Caco-2 (cell line): Measurements from ENCODE around the gene FUT8. TPM values are rescaled to one million over a fixed set of nuclear protein-coding genes. Genes with fewer than 3 reads are reported as not detected.

Source experiments
- BruUV-seq: library from RNA; stranded (reverse); fragments of 400-500 nt; replicated peaks from 2 replicates; lab custom pipeline; 2021; lab: Mats Ljungman, UMichigan
- CTCF ChIA-PET: fragments of 300-600 bp; sonication (Branson Sonifier 250); formaldehyde crosslinking; loops from one replicate; lab custom pipeline; 2022; ENCODE audit warnings: antibody characterized with exemption; lab: Charles Lee
- POLR2A ChIA-PET: fragments of 300-600 bp; sonication (Branson Sonifier 250); formaldehyde crosslinking; loops from one replicate; lab custom pipeline; 2022; ENCODE audit warnings: antibody characterized with exemption; lab: Charles Lee
- DNase-seq, 2 experiments: peaks; one replicate each; pipeline versions ENCODE4 v3.0.0 to v3.0.0-alpha.2; 2020 to 2022
- H3K27me3 ChIP-seq: replicated peaks from 2 replicates; pipeline ENCODE4 v1.6.0; 2011; ENCODE audit warnings: low read length; ENCODE audit not compliant: control insufficient read depth, insufficient read depth
- H3K36me3 ChIP-seq: 2 replicates; pipeline ENCODE4 v1.5.1; 2011; ENCODE audit warnings: low read length; ENCODE audit not compliant: control insufficient read depth, insufficient read depth
- H3K4me1 ChIP-seq: fragments of 250-450 bp; sonication (Bioruptor Pico); 2 replicates; pipeline ENCODE4 v1.5.1; 2020; ENCODE audit warnings: mild to moderate bottlenecking
- H3K4me3 ChIP-seq: 2 replicates; pipeline ENCODE4 v1.5.1; 2011; ENCODE audit warnings: low read depth, mild to moderate bottlenecking, control low read depth, low read length
- H3K9me3 ChIP-seq: fragments of 250-450 bp; sonication (Bioruptor Pico); 2 replicates; pipeline ENCODE4 v1.5.1; 2020; ENCODE audit warnings: mild to moderate bottlenecking, moderate library complexity
- H3K27ac Mint-ChIP-seq: one replicate; pipeline ENCODE4 v1.8.0; 2022; ENCODE audit warnings: mixed read lengths; ENCODE audit not compliant: unreplicated experiment
- H3K27me3 Mint-ChIP-seq: one replicate; pipeline ENCODE4 v1.8.0; 2022; ENCODE audit warnings: mixed read lengths; ENCODE audit not compliant: insufficient read depth, unreplicated experiment
- H3K36me3 Mint-ChIP-seq: one replicate; pipeline ENCODE4 v1.8.0; 2022; ENCODE audit warnings: mild to moderate bottlenecking, mixed read lengths; ENCODE audit not compliant: insufficient read depth, unreplicated experiment
- H3K4me1 Mint-ChIP-seq: one replicate; pipeline ENCODE4 v1.8.0; 2022; ENCODE audit warnings: low read depth, mixed read lengths; ENCODE audit not compliant: unreplicated experiment
- H3K4me3 Mint-ChIP-seq: one replicate; pipeline ENCODE4 v1.8.0; 2022; ENCODE audit warnings: mild to moderate bottlenecking, moderate library complexity, mixed read lengths; ENCODE audit not compliant: unreplicated experiment
- H3K9me3 Mint-ChIP-seq: one replicate; pipeline ENCODE4 v1.8.0; 2022; ENCODE audit warnings: mixed read lengths; ENCODE audit not compliant: unreplicated experiment
- CTCF ChIP-seq, 2 experiments: fragments of 200-600 bp in 1 of 2; IDR thresholded peaks; 1 replicate in 1 of 2; 2 replicates in 1 of 2; pipeline versions ENCODE4 v1.5.1 to v1.8.0; 2011 to 2022; ENCODE audit warnings: antibody characterized with exemption in 1 of 2, control low read depth in 1 of 2, inconsistent platforms in 1 of 2, low read depth in 1 of 2, low read length in 1 of 2, mild to moderate bottlenecking in 1 of 2, moderate library complexity in 1 of 2; ENCODE audit not compliant: insufficient read depth in 1 of 2, severe bottlenecking in 1 of 2, unreplicated experiment in 1 of 2
- intact Hi-C: fragments of 100-400 bp; cut with micrococcal nuclease; formaldehyde crosslinking; loops from one replicate; pipeline ENCODE4 v1.10.0; 2022; ENCODE audit not compliant: unreplicated experiment
- total RNA-seq: library from RNA; stranded (reverse); gene quantifications from 2 replicates; pipeline ENCODE4 v1.2.3, GENCODE V29; 2022

FUT8 gene
- total RNA-seq, 1 experiment from 2014 or later: 67.1 TPM

DNA sequence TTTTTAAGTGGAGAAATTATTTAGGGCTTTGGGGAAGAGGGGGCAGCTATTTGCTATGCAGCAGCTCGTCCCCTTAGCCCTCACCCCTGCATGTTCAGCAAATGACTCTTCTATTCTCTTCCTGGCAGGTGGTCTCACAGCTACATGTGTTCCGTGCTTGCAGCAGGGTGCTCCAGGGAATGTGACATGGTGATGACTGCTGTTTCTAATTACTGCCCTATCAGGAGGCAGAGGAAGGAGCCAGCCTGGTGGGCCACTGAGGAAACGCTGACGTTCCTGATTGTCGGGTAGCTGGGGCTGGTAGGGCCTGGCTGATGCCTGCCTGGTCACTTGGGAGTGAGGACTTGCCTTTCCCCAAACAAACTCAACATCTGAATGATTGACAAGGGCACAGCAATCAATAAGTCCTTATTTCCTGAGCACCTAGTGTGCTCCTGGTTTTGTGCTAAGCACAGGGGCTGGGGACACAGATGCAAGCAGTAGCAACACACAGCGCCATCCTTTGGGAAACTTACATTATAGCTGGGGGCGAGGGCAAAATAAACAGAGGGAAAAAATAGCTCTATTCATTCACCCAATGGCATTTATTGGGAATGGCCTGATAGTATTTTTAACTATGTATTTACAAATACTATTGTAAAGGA, 377.8 kb downstream of the FUT8 start:
- ChIA-PET POLR2A (no interaction called here), CTCF (interaction anchor here (0.9 kb wide), 1 partner anchor 34 kb away, joined by 5 read pairs; no protein-coding TSS in a partner anchor)
- intact Hi-C loops: no loop called here
- H3K9me3 Mint-ChIP-seq: no peaks in the 10 kb centered on the region
- H3K4me3 Mint-ChIP-seq: no peak overlapping the region
- H3K27ac Mint-ChIP-seq: no peak overlapping the region
- Histone ChIP-seq H3K4me1 (no peaks in the 10 kb centered on the region; the same call in 1 of the 2 replicates), H3K36me3 (no peaks in the 10 kb centered on the region), H3K9me3 (no peaks in the 10 kb centered on the region; the same call in 1 of the 2 replicates), H3K4me3 (no peak overlapping the region), H3K27me3 (no peaks in the 10 kb centered on the region)
- H3K27me3 Mint-ChIP-seq: peaks cover 3% of the 10 kb centered on the region
- H3K4me1 Mint-ChIP-seq: no peaks in the 10 kb centered on the region
- H3K36me3 Mint-ChIP-seq: no peaks in the 10 kb centered on the region
- BruUV-seq: no TSS peak
- no peak for DNase-seq
- no peak for TF ChIP-seq CTCF (IDR thresholded peaks at IDR 0.05; ENCODE audit: insufficient read depth in 1 of 2, low read depth in 1 of 2, low read length in 1 of 2, severe bottlenecking in 1 of 2, unreplicated experiment in 1 of 2)

DNA sequence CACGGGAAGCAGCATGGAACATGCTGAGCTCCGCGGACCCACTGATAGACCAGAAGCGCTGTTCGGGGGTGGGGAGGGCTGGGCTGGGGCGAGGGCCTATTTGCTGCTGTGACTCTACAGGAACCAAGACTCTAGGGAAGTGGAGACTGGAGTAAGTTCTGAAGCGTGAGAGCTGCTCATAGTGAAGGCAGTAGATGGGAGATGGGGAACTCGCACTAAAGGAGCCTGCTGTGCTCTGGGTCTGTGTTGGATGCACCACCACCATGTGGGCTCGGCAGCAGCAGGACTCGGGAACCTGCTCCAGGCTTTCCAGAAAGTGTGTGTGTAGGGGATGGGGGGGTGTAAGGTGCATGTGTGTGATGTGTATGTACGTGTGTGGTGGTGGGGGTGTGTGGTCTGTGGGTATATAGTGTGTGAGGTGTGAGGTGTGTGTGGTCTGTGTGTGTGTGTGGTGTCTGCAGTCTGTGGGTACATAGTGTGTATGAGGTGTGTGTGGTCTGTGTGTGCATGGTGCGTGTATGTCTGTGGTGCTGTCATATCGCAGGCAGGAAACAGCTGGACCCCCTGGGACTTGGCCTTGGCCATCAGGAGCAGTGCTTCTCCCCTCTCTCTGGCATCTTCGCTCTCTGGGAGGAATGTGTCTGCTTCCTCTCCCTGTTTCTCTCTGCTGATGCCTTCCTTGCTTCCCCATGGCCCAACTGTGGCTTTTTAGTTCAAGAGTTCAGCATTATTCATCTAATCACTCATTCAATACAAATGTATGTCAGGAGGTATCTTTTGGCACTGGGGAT, 378.9 kb downstream of the FUT8 start:
- no peak for TF ChIP-seq CTCF (IDR thresholded peaks at IDR 0.05; ENCODE audit: insufficient read depth in 1 of 2, low read depth in 1 of 2, low read length in 1 of 2, severe bottlenecking in 1 of 2, unreplicated experiment in 1 of 2)
- Mint-ChIP-seq H3K4me3 (no peak overlapping the region), H3K27me3 (no peaks in the 10 kb centered on the region), H3K27ac (no peak overlapping the region), H3K4me1 (no peaks in the 10 kb centered on the region), H3K36me3 (no peaks in the 10 kb centered on the region), H3K9me3 (no peaks in the 10 kb centered on the region)
- Histone ChIP-seq H3K4me3 (no peak overlapping the region), H3K9me3 (no peaks in the 10 kb centered on the region; the same call in 1 of the 2 replicates), H3K4me1 (no peaks in the 10 kb centered on the region; the same call in 1 of the 2 replicates), H3K27me3 (no peaks in the 10 kb centered on the region), H3K36me3 (no peaks in the 10 kb centered on the region)
- BruUV-seq: no TSS peak
- POLR2A ChIA-PET: no interaction called here
- CTCF ChIA-PET: no interaction called here
- DNase-seq: no peak
- intact Hi-C loops: no loop called here

GRCh38 chr14:65792208-65792905, 379.8 kb downstream of the FUT8 start:
- Histone ChIP-seq H3K27me3 (no peaks in the 10 kb centered on the region), H3K36me3 (no peaks in the 10 kb centered on the region), H3K4me3 (no peak overlapping the region), H3K4me1 (no peaks in the 10 kb centered on the region; the same call in 1 of the 2 replicates), H3K9me3 (no peaks in the 10 kb centered on the region; the same call in 1 of the 2 replicates)
- Mint-ChIP-seq H3K9me3 (no peaks in the 10 kb centered on the region), H3K4me3 (no peak overlapping the region), H3K27me3 (no peaks in the 10 kb centered on the region), H3K27ac (no peak overlapping the region), H3K36me3 (no peaks in the 10 kb centered on the region), H3K4me1 (no peaks in the 10 kb centered on the region)
- no TSS peak for BruUV-seq
- ChIA-PET CTCF (no interaction called here), POLR2A (no interaction called here)
- intact Hi-C loops: no loop called here
- no peak for TF ChIP-seq CTCF (IDR thresholded peaks at IDR 0.05; ENCODE audit: insufficient read depth in 1 of 2, low read depth in 1 of 2, low read length in 1 of 2, severe bottlenecking in 1 of 2, unreplicated experiment in 1 of 2)
- DNase-seq: peak in 1 of 2 experiments; percentile 6
